ENCODE measurements around the gene OR2G2. TPM values are rescaled to one million over a fixed set of nuclear protein-coding genes. Genes with fewer than 3 reads are reported as not detected.

Gene OR2G2, protein sequence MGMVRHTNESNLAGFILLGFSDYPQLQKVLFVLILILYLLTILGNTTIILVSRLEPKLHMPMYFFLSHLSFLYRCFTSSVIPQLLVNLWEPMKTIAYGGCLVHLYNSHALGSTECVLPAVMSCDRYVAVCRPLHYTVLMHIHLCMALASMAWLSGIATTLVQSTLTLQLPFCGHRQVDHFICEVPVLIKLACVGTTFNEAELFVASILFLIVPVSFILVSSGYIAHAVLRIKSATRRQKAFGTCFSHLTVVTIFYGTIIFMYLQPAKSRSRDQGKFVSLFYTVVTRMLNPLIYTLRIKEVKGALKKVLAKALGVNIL
- total RNA-seq, result not detected

GRCh38 chr1:247588060-247588459 lies at the start of gene OR2G2:
OR2G2 (plus strand) TSS chr1:247588360; CDS start chr1:247588360, 0 bp downstream.
- Mint-ChIP-seq H3K4me1 (ENCODE audit: low read depth in 2 of 2) (no peaks in the 10 kb centered on the region), H3K27me3 (peaks cover 0 to 2% of the 10 kb centered on the region in 2 donors), H3K4me3 (no peak within 1 kb of the TSS), H3K9me3 (peaks cover 6% of the 10 kb centered on the region), H3K36me3 (no peaks in the 10 kb centered on the region), H3K27ac (no peak within 1 kb of the TSS)
- no peak for ATAC-seq
- DNase-seq (ENCODE audit: low spot score), result no peak

DNA sequence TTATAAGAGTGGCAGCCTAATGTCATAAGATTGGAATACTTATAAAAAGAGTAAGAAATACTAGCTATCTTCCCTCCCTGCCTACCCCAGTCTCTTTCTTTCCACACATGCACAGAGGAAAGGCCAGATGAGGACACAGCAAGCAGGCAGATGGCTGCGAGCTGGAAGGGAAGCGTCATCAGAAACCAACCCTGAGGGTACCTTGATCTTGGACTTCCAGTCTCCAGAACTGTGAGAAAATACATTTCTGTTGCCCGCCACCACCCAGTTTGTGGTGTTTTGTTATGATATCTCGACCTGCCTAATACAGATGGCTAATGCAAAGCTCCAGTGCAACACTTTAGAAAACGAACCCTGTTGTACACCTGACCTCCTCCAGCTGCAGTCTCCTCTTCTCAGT lies 49.6 kb upstream of the OR2G2 start:
- Mint-ChIP-seq H3K36me3 (no peaks in the 10 kb centered on the region), H3K27me3 (peaks cover 15 to 21% of the 10 kb centered on the region in 2 donors), H3K27ac (no peak overlapping the region), H3K9me3 (no peaks in the 10 kb centered on the region), H3K4me3 (no peak overlapping the region), H3K4me1 (ENCODE audit: low read depth in 2 of 2) (peaks cover 4% of the 10 kb centered on the region in 2 donors)
- no peak for DNase-seq (ENCODE audit: low spot score)
- ATAC-seq, result no peak

- ATAC-seq (peak in 1 of 2 donors; percentile 54), DNase-seq (ENCODE audit: low spot score) (no peak)
- Mint-ChIP-seq H3K36me3 (no peaks in the 10 kb centered on the region), H3K4me3 (no peak overlapping the region), H3K27ac (no peak overlapping the region), H3K9me3 (no peaks in the 10 kb centered on the region), H3K4me1 (ENCODE audit: low read depth in 2 of 2) (peaks cover 4% of the 10 kb centered on the region in 2 donors), H3K27me3 (peaks cover 14 to 21% of the 10 kb centered on the region in 2 donors)
Measured at GRCh38 chr1:247539215-247539614, 48.9 kb upstream of the OR2G2 start.

DNA sequence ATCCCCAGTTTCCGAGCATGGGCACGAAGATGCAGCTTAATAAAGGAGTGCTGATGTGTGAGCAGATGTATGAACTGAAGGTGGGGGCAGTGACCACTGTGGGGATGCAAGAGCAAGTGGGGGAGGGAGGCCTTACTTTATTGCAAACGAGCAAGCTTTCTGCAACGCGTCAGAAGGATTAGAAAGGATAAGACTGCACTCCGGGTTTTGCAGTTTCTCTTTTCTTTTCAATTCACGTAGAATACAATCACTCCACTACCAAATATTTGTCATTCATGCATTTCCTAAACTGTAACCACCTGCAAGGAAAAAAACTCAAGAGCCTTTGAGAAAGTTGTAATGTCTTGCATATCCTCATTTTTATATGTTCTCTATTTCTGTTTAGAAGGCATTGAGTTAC lies 47.6 kb upstream of the OR2G2 start:
- no peak for ATAC-seq
- H3K27me3 Mint-ChIP-seq, result peaks cover 13% of the 10 kb centered on the region in 2 donors
- no peaks in the 10 kb centered on the region for H3K9me3 Mint-ChIP-seq
- peaks cover 0 to 4% of the 10 kb centered on the region in 2 donors for H3K4me1 Mint-ChIP-seq (ENCODE audit: low read depth in 2 of 2)
- no peak overlapping the region for H3K4me3 Mint-ChIP-seq
- no peak for DNase-seq (ENCODE audit: low spot score)
- H3K27ac Mint-ChIP-seq, result peak overlapping the region in 1 of 2 donors; percentile 18
- H3K36me3 Mint-ChIP-seq, result no peaks in the 10 kb centered on the region

- Mint-ChIP-seq H3K27ac (no peak overlapping the region), H3K9me3 (no peaks in the 10 kb centered on the region), H3K27me3 (peaks cover 12 to 13% of the 10 kb centered on the region in 2 donors), H3K4me3 (no peak overlapping the region), H3K4me1 (ENCODE audit: low read depth in 2 of 2) (peaks cover 0 to 4% of the 10 kb centered on the region in 2 donors), H3K36me3 (no peaks in the 10 kb centered on the region)
- ATAC-seq (no peak), DNase-seq (ENCODE audit: low spot score) (no peak)
Measured at GRCh38 chr1:247542811-247543210, 45.3 kb upstream of the OR2G2 start.

- no peak for DNase-seq (ENCODE audit: low spot score)
- H3K4me3 Mint-ChIP-seq, result peak overlapping the region; percentile 69
Measured at GRCh38 chr1:247548092-247548491, 40.1 kb upstream of the OR2G2 start.

DNA sequence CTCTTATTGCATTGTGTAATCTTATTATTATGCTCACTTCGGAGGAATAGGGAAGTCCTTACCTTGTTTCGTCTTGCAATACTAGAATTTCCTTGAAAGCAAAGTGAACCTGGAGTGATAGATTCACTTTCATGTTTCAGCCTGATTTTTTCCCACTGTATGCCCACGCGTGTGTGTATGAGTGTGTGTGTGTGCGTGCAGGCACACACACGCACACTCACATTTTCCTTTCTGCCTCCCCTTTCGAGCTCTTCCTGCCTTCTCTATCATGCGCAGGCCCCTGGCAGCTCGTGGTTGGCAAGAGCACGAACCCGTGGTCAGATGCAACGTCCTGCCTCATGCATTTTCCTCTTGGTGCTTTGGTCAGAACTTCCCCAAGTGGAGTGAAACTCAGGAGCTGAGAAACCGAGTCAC lies 39.4 kb upstream of the OR2G2 start, which contains the start of gene GCSAML:
TSS of gene GCSAML (plus strand) at position 366 of the 414 bp plus-strand sequence. CDS start 58 bp downstream, outside the sequence.
- Mint-ChIP-seq H3K36me3 (no peaks in the 10 kb centered on the region), H3K27me3 (peaks cover 17% of the 10 kb centered on the region in 2 donors), H3K9me3 (no peaks in the 10 kb centered on the region), H3K27ac (peak within 1 kb of the TSS in 1 of 2 donors; percentile 53), H3K4me3 (peak within 1 kb of the TSS; percentile 69), H3K4me1 (ENCODE audit: low read depth in 2 of 2) (peaks cover 7 to 13% of the 10 kb centered on the region in 2 donors)
- ATAC-seq (peak in 1 of 2 donors; percentile 28), DNase-seq (ENCODE audit: low spot score) (no peak)

More at GRCh38 chr1:247548092-247548491, 40.1 kb upstream of the OR2G2 start:
- Mint-ChIP-seq H3K36me3 (no peaks in the 10 kb centered on the region), H3K9me3 (no peaks in the 10 kb centered on the region), H3K27ac (peak overlapping the region in 1 of 2 donors; percentile 53), H3K27me3 (peaks cover 17% of the 10 kb centered on the region in 2 donors), H3K4me1 (ENCODE audit: low read depth in 2 of 2) (peaks cover 7 to 13% of the 10 kb centered on the region in 2 donors)
- peak in 1 of 2 donors; percentile 64 for ATAC-seq

DNA sequence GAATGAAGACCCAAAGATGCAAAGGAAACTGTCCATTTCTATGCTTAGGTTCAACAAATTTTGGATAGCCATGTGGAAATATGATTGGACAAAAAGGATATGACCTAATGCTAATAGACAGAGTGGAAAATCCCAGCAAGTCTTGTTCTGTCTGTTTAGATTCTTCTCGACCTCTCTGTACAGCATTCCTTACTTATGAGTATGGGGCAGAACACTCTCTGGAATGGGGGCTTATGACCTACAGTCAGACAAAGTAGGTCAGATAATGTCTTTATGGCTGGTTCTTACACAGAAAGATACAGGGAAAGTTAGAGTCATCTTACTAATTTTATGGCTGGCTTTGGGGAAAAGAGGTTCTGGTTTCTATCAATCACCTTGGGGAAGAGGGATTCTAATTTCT lies 36.4 kb upstream of the OR2G2 start:
- Mint-ChIP-seq H3K36me3 (no peaks in the 10 kb centered on the region), H3K4me3 (peak overlapping the region; percentile 14), H3K4me1 (ENCODE audit: low read depth in 2 of 2) (peaks cover 7 to 13% of the 10 kb centered on the region in 2 donors), H3K27ac (no peak overlapping the region), H3K27me3 (peaks cover 13 to 17% of the 10 kb centered on the region in 2 donors), H3K9me3 (no peaks in the 10 kb centered on the region)
- DNase-seq (ENCODE audit: low spot score) (no peak), ATAC-seq (no peak)

GRCh38 chr1:247552231-247552630 lies 35.9 kb upstream of the OR2G2 start:
- H3K27ac Mint-ChIP-seq, result no peak overlapping the region
- DNase-seq (ENCODE audit: low spot score), result no peak
- peak; percentile 55 for ATAC-seq
- no peaks in the 10 kb centered on the region for H3K36me3 Mint-ChIP-seq
- no peaks in the 10 kb centered on the region for H3K9me3 Mint-ChIP-seq
- H3K4me1 Mint-ChIP-seq (ENCODE audit: low read depth in 2 of 2), result peaks cover 7 to 13% of the 10 kb centered on the region in 2 donors
- peak overlapping the region; percentile 14 for H3K4me3 Mint-ChIP-seq
- peaks cover 13 to 22% of the 10 kb centered on the region in 2 donors for H3K27me3 Mint-ChIP-seq

- no peak overlapping the region for H3K4me3 Mint-ChIP-seq
- no peaks in the 10 kb centered on the region for H3K9me3 Mint-ChIP-seq
- no peak overlapping the region for H3K27ac Mint-ChIP-seq
- H3K36me3 Mint-ChIP-seq, result no peaks in the 10 kb centered on the region
- H3K27me3 Mint-ChIP-seq, result peaks cover 0 to 8% of the 10 kb centered on the region in 2 donors
- DNase-seq (ENCODE audit: low spot score) (no peak), ATAC-seq (no peak)
- H3K4me1 Mint-ChIP-seq (ENCODE audit: low read depth in 2 of 2), result no peaks in the 10 kb centered on the region
Measured at GRCh38 chr1:247557926-247558674, 30.1 kb upstream of the OR2G2 start.

DNA sequence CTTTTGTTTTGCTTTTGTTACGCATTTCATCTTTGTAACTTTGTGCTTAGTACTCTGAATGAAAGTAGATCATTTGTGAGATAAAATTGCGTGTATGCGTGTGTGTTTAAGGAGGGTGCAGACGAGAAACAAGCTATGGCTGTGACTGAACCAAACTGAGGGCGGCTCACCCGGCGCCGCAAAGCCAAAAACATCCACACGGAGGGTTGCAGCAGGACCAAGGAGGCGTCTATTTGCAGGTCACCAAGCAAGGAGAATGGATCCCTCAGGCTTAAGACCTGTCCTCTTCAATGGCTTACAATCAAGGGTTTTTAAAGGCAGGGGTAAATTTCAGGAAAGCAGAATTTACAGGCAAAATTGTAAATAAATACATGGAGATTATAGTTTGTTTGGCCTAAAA lies 26.4 kb upstream of the OR2G2 start:
- DNase-seq (ENCODE audit: low spot score) (no peak), ATAC-seq (no peak)
- no peaks in the 10 kb centered on the region for H3K36me3 Mint-ChIP-seq
- no peaks in the 10 kb centered on the region for H3K9me3 Mint-ChIP-seq
- peak overlapping the region; percentile 5 for H3K4me3 Mint-ChIP-seq
- no peak overlapping the region for H3K27ac Mint-ChIP-seq
- H3K27me3 Mint-ChIP-seq, result peaks cover 0 to 8% of the 10 kb centered on the region in 2 donors
- H3K4me1 Mint-ChIP-seq (ENCODE audit: low read depth in 2 of 2), result no peaks in the 10 kb centered on the region

DNA sequence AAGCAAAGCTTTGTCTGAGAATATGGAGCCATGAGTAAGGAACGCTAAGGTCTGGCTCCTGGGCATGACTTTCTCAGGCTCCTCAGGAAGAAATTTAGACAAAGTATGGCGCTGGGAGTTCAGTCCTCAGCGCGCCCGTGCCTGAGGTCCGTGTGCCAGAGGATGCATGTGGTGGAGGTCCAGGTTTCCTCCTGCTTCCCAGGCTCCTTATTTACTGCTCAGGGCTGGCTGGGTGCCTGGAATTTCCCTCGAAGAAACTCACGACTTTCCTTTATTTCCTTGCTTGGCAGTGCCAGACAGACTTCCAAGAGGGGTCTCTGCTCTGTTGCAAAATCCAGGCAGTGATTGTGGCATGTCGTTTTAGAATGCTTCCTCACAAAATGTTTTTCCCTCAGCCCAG lies 26.0 kb upstream of the OR2G2 start:
- no peaks in the 10 kb centered on the region for H3K9me3 Mint-ChIP-seq
- H3K36me3 Mint-ChIP-seq, result no peaks in the 10 kb centered on the region
- no peak for DNase-seq (ENCODE audit: low spot score)
- peaks cover 0 to 3% of the 10 kb centered on the region in 2 donors for H3K27me3 Mint-ChIP-seq
- no peak for ATAC-seq
- H3K4me3 Mint-ChIP-seq, result no peak overlapping the region
- no peaks in the 10 kb centered on the region for H3K4me1 Mint-ChIP-seq (ENCODE audit: low read depth in 2 of 2)
- H3K27ac Mint-ChIP-seq, result no peak overlapping the region

GRCh38 chr1:247574236-247574635 lies 13.9 kb upstream of the OR2G2 start:
- peaks cover 0 to 13% of the 10 kb centered on the region in 2 donors for H3K27me3 Mint-ChIP-seq

DNA sequence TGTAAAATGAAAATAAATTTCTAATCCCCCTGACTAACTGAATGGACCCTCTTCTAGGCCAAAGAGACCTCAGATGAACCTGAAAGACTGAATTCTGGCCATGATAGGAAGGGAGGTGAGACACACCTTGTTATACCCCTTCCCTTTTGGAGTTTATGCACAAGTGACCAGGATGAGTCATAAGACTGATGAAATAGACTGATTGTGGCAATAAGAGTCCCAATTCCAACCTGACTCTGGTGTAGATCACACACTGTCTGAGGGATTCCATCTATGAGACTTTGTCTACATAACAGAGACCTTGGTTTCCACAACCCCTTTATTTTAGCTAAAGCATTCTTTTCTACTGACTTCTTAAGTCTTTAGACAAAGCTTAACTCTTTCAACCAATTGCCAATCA lies 13.5 kb upstream of the OR2G2 start:
- Mint-ChIP-seq H3K4me1 (ENCODE audit: low read depth in 2 of 2) (peaks cover 0 to 3% of the 10 kb centered on the region in 2 donors), H3K27me3 (peaks cover 0 to 13% of the 10 kb centered on the region in 2 donors), H3K27ac (no peak overlapping the region), H3K9me3 (peaks cover 13% of the 10 kb centered on the region), H3K4me3 (no peak overlapping the region), H3K36me3 (peaks cover 4% of the 10 kb centered on the region)
- ATAC-seq, result no peak
- DNase-seq (ENCODE audit: low spot score), result no peak

More at GRCh38 chr1:247574236-247574635, 13.9 kb upstream of the OR2G2 start:
- no peak overlapping the region for H3K27ac Mint-ChIP-seq
- H3K9me3 Mint-ChIP-seq, result peaks cover 13% of the 10 kb centered on the region
- H3K4me1 Mint-ChIP-seq (ENCODE audit: low read depth in 2 of 2), result peaks cover 0 to 3% of the 10 kb centered on the region in 2 donors
- peaks cover 4% of the 10 kb centered on the region for H3K36me3 Mint-ChIP-seq
- no peak overlapping the region for H3K4me3 Mint-ChIP-seq
- DNase-seq (ENCODE audit: low spot score) (no peak), ATAC-seq (no peak)
